ENCODE data around the gene ATL3.
"Not testable (repeated sequence)": the region's sequence is repeated elsewhere in the genome, so short reads cannot be mapped to it uniquely, and the experiment has no call there.

The ATL3 gene

GRCh38 chr11:63670096-63670432 is 1.1 kb downstream of the ATL3 start:
- no peak for TF ChIP-seq ZNF274 (IDR thresholded peaks at IDR 0.05; ENCODE audit: low read depth, low read length)
- peak overlapping the region; percentile 82 for H3K4me3 ChIP-seq (ENCODE audit: low read length)

GRCh38 chr11:63667995-63668795 is 3.0 kb downstream of the ATL3 start:
- H3K4me3 ChIP-seq (ENCODE audit: low read length), result no peak overlapping the region
- no peak for TF ChIP-seq ZNF274 (IDR thresholded peaks at IDR 0.05; ENCODE audit: low read depth, low read length)

GRCh38 chr11:63666874-63667273 is 4.3 kb downstream of the ATL3 start:
- no peak overlapping the region for H3K4me3 ChIP-seq (ENCODE audit: low read length)
- TF ChIP-seq ZNF274 (IDR thresholded peaks at IDR 0.05; ENCODE audit: low read depth, low read length), result no peak

GRCh38 chr11:63663809-63664208 is 7.4 kb downstream of the ATL3 start:
- TF ChIP-seq ZNF274 (IDR thresholded peaks at IDR 0.05; ENCODE audit: low read depth, low read length), result no peak
- no peak overlapping the region for H3K4me3 ChIP-seq (ENCODE audit: low read length)

- H3K4me3 ChIP-seq (ENCODE audit: low read length), result no peak overlapping the region
- no peak for TF ChIP-seq ZNF274 (IDR thresholded peaks at IDR 0.05; ENCODE audit: low read depth, low read length)
Measured at GRCh38 chr11:63660972-63661371, 10.2 kb downstream of the ATL3 start.

GRCh38 chr11:63652671-63653070 is 18.5 kb downstream of the ATL3 start:
- no peak overlapping the region for H3K4me3 ChIP-seq (ENCODE audit: low read length)
- TF ChIP-seq ZNF274 (IDR thresholded peaks at IDR 0.05; ENCODE audit: low read depth, low read length), result no peak

- TF ChIP-seq ZNF274 (IDR thresholded peaks at IDR 0.05; ENCODE audit: low read depth, low read length), result no peak
- no peak overlapping the region for H3K4me3 ChIP-seq (ENCODE audit: low read length)
Measured at GRCh38 chr11:63643205-63643604, 28.0 kb downstream of the ATL3 start.

GRCh38 chr11:63641727-63642126 is 29.4 kb downstream of the ATL3 start:
- TF ChIP-seq ZNF274 (IDR thresholded peaks at IDR 0.05; ENCODE audit: low read depth, low read length), result no peak
- H3K4me3 ChIP-seq (ENCODE audit: low read length), result no peak overlapping the region

GRCh38 chr11:63639199-63639832 is 31.9 kb downstream of the ATL3 start:
- no peak for TF ChIP-seq ZNF274 (IDR thresholded peaks at IDR 0.05; ENCODE audit: low read depth, low read length)
- no peak overlapping the region for H3K4me3 ChIP-seq (ENCODE audit: low read length)

GRCh38 chr11:63638436-63638835 is 32.7 kb downstream of the ATL3 start:
- not testable (repeated sequence) for H3K4me3 ChIP-seq (ENCODE audit: low read length)

- no peak for TF ChIP-seq ZNF274 (IDR thresholded peaks at IDR 0.05; ENCODE audit: low read depth, low read length)
Measured at GRCh38 chr11:63635762-63636465, 35.3 kb downstream of the ATL3 start.

GRCh38 chr11:63629426-63629825 is 41.8 kb downstream of the ATL3 start:
- no peak overlapping the region for H3K4me3 ChIP-seq (ENCODE audit: low read length)
- no peak for TF ChIP-seq ZNF274 (IDR thresholded peaks at IDR 0.05; ENCODE audit: low read depth, low read length)

More at GRCh38 chr11:63635762-63636465, 35.3 kb downstream of the ATL3 start:
- H3K4me3 ChIP-seq (ENCODE audit: low read length), result no peak overlapping the region

- no peak for TF ChIP-seq ZNF274 (IDR thresholded peaks at IDR 0.05; ENCODE audit: low read depth, low read length)
- no peak overlapping the region for H3K4me3 ChIP-seq (ENCODE audit: low read length)
Measured at GRCh38 chr11:63623513-63624140, 47.5 kb downstream of the ATL3 start.

GRCh38 chr11:63622323-63622722 is 48.9 kb downstream of the ATL3 start:
- no peak overlapping the region for H3K4me3 ChIP-seq (ENCODE audit: low read length)
- TF ChIP-seq ZNF274 (IDR thresholded peaks at IDR 0.05; ENCODE audit: low read depth, low read length), result no peak

Data from GM08714 (cell line).